Measurements from ENCODE around the gene PRRT4.

Gene PRRT4

DNA sequence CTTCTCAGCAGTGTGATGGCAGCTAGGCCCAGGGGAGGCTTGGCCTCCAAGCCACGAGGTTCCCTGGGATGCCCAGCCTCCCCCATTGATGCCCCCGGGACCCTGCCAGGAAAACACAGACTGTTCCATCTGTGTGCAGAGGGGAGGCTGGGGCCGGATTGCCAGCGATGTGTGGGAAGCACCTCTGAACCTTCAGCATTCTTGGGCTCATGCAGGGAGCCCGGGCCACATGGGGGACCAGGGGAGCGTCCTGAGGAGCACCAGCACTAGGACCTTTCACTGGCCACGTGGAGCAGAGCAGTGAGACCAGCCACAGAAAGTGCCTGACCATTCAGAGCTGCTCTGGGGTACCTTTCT is 45.7 kb upstream of the PRRT4 start:
- TF ChIP-seq, protein P1, sequence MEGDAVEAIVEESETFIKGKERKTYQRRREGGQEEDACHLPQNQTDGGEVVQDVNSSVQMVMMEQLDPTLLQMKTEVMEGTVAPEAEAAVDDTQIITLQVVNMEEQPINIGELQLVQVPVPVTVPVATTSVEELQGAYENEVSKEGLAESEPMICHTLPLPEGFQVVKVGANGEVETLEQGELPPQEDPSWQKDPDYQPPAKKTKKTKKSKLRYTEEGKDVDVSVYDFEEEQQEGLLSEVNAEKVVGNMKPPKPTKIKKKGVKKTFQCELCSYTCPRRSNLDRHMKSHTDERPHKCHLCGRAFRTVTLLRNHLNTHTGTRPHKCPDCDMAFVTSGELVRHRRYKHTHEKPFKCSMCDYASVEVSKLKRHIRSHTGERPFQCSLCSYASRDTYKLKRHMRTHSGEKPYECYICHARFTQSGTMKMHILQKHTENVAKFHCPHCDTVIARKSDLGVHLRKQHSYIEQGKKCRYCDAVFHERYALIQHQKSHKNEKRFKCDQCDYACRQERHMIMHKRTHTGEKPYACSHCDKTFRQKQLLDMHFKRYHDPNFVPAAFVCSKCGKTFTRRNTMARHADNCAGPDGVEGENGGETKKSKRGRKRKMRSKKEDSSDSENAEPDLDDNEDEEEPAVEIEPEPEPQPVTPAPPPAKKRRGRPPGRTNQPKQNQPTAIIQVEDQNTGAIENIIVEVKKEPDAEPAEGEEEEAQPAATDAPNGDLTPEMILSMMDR (conservative IDR thresholded peaks at IDR 0.05; ENCODE audit: low read depth, low read length) = no peak
- DNase-seq (ENCODE audit: low read depth) = no peak
- H3K4me3 ChIP-seq (ENCODE audit: low read length) = no peak overlapping the region

DNA sequence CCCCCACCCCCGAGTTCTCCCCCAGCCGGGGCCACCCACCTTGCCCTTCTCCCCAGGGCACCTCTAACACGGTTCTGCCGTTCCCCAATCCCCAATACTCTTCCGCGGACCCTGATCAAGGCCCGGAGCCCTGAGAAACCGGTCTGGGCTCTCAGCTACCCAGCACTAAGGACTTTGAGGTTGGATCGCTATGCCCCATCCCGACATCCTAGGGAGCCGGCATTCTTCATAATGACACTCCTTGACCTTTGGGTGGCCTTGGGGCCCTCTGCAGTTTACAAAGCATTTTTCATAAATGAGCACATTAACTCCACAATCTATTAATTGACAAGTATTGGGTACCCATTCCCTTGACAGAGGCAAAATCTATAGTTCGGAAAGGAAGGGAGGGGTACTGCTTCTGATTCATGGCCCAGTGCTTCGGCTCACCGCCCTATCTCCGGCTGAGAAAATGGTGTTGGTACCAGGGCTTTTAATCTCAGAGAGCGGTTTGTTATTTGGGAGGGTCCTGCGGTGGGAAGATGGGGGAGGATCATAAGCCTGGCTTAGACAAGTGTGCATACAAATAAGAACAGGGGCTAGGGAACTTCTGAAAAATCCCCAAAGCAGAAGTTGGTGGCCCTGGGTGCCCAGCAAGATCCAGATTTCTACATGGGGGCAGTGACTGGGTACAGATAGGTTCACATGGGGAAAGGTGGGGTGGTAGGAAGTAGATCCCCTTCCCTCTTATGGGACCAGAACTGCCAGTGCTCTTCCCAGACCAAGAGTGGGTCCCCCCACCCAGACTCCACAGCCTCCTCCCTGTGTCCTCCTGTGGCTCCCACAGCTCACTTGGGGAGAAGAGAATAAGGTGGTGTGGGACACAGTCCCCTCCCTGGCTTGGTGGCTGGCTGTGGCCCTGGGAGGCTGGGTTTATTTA is 45.1 kb upstream of the PRRT4 start:
- H3K4me3 ChIP-seq (ENCODE audit: low read length) = peak overlapping the region; percentile 4

DNA sequence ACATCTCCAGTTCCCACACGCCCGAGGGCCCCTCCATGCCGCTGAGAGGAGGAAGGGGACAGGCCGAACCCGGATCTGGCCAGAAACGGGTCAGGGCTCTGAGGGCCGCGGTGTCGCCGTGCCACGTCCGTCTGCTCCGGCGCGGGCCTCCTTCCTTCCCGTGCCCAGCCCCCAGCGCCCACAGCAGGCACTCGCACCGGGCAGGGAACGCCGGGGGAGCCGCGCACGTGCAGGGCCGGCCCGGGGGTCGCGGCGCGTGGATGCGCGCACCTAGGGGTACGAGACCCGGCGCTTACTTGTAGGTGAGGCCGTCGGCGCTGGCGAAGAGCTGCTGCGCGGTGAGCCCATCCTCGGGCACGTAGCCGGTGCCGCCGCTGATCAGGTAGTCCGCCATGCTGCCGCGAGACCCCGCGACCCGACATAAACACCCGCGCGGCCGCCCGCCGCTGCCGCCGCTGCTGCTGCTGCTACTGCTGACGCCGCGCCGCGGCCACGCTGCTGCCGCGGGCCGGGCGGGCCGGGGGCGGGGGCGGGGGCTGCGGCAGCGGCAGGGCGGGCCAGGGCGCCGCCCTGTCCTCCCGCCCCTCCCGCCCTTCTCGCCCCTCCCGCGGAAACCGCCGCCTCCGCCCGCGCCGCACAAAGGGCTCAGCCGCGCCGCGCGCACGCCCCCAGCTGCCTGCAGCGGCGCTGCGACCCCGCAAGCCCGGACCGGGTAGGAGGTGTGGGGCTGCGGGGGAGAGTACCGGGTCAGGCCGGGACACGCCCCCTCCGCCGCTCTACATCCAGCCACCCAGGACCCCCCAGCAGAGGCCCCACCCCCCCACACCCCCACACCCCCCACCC is 44.2 kb upstream of the PRRT4 start:
- H3K4me3 ChIP-seq (ENCODE audit: low read length) = peak overlapping the region; percentile 64
- TF ChIP-seq, protein P1 (conservative IDR thresholded peaks at IDR 0.05; ENCODE audit: low read depth, low read length) = no peak
- DNase-seq (ENCODE audit: low read depth) = no peak

More for the DNA sequence above, 45.1 kb upstream of the PRRT4 start:
- no peak for DNase-seq (ENCODE audit: low read depth)
- TF ChIP-seq, protein P1 (conservative IDR thresholded peaks at IDR 0.05; ENCODE audit: low read depth, low read length) = no peak

DNA sequence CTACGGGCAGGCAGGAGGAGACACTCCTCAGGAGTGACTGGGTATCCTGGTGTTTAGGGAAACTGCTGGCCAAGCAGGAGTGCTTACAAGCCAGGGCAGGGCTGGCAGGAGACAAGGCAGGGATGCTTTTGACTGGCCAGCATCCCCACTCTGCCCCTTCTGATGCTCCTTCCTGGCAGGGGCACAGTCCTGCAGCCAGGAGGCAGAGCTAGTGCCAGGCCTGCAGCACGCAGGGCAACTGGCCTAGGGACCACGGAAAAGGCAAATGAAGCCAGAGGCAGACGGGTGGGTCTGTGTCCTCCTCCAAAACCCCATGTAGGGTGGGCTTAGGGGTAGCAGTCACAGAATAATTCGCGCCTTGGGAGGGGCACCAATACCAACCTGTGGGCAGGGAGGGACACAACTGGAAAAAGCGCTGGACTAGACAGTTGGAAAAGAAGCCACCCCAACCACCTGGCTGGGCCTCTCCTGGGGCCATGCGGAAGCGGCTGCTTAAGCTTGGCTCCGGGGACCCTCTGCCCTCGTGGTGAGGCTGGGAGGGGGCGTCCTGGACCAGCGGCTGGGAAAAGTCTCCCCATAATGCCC is 43.5 kb upstream of the PRRT4 start:
- peak overlapping the region; percentile 64 for H3K4me3 ChIP-seq (ENCODE audit: low read length)
- no peak for DNase-seq (ENCODE audit: low read depth)
- TF ChIP-seq, protein P1 (conservative IDR thresholded peaks at IDR 0.05; ENCODE audit: low read depth, low read length) = peak; percentile 41

DNA sequence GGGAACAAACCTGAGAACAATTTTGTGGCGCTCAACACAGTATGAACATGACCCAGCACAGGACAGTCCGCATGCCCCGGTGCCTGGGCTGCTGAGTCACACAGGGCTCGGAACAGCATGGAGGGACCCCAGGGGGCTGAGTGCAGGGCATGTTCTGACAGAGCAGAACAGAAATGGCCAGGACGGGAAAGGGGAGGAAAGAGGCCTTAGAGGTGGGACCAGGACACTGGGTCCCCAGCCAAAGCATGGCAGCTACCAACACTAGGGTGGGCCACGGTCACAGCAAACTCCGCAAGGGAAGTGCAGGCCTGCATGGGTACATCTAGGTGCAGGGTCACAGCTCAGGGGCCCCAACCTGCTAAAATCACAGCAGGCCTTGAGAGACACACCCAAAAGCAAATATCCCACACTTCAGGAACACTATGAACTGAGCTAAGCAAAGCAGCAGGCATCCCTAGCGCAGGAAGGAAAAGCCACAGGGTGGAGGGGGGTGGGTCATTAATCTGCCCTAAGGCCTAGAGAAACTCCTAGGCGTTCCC is 42.7 kb upstream of the PRRT4 start:
- H3K4me3 ChIP-seq (ENCODE audit: low read length) = no peak overlapping the region
- TF ChIP-seq, protein P1 (conservative IDR thresholded peaks at IDR 0.05; ENCODE audit: low read depth, low read length) = no peak
- DNase-seq (ENCODE audit: low read depth) = no peak

DNA sequence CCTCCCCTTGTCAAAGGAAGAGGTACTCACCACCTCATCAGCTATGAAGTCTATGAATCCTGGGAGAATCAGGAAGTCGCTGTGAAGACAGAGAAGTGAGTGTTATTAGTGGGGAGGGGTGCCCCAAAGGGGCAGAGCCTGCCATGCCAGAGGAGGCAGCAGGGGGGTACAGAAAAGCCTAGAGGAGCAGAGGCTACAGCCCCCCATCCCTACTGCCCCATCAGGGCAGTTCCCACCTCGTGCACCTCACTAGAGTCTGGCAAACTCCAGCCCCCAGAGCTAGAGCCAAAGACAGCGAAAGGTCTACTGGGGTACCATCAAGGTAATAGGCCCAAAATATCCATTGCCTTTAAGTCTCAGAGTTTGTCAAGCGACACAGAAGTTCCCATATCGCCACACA is 42.2 kb upstream of the PRRT4 start:
- no peak overlapping the region for H3K4me3 ChIP-seq (ENCODE audit: low read length)
- no peak for DNase-seq (ENCODE audit: low read depth)
- TF ChIP-seq, protein P1 (conservative IDR thresholded peaks at IDR 0.05; ENCODE audit: low read depth, low read length) = no peak
